Stimulated activated CD4-positive, alpha-beta T cell treated with anti-CD3 and anti-CD28 coated beads, Interleukin-15, amount 100 ng/mL, for 1 hour (primary cell): Measurements from ENCODE around the gene PLEKHA1.

ENCODE experiments used
- DNase-seq, 2 donors: peaks; one replicate each; pipeline ENCODE4 v3.0.0-alpha.2; 2020; ENCODE audit warnings: low read depth in 1 of 2, low spot score in 1 of 2

PLEKHA1 gene

DNA sequence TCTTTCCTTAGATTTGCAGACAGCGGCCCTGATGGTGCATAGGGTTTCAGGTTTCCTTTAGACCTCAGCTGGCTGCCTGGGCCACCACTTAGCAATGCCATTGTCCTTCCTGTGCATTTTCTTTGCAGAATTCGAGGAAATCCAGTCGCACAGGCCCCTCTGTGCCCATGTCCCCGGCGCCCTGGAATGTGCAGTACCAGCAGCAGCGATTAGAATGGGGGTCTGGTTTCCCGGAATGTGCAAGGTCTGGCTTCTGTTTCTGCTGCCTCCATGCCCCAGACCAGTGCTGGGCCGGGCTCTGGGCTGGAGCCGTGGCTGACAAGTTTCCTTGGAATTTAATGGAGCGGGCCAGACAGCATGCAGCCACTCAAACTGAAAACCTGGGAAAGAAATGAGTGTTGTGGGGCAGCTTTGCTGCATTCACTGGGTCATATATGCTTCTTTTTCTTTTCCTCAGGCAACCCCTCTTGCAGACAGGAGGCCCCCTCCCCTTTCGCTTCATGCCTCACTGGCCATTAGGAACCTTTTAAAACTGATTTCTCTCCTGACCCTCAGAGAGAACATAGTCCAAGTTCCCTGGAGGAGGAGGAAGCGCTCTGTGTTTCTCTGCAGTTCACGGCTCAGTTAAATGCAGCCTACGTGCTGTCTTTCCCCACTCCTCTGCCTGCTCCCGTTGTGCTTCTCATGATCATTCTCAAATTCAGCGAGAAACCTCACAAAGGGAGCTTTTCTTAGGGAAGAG lies 101.3 kb downstream of the PLEKHA1 start:
- no peak for DNase-seq

DNA sequence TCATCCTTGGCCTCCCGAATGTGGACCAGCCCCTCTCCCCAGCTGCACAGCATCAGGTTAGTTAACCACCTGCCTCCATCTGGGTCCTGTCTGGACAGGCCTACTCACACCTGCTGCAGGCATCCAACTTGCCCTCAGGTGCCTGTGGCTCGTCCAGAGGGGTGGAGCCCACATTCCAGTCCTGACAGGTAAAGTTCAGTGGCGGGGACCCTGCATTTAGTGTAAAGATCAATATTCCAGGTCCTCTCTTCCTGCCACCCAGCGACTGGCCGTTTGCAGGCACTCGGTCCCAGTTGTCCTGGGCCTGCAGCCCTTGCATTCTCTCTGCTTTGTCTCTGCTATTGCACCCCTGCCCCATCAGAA lies 101.8 kb downstream of the PLEKHA1 start:
- DNase-seq, result no peak

- DNase-seq, result no peak
Measured at GRCh38 chr10:122477436-122477835, 102.9 kb downstream of the PLEKHA1 start.

DNA sequence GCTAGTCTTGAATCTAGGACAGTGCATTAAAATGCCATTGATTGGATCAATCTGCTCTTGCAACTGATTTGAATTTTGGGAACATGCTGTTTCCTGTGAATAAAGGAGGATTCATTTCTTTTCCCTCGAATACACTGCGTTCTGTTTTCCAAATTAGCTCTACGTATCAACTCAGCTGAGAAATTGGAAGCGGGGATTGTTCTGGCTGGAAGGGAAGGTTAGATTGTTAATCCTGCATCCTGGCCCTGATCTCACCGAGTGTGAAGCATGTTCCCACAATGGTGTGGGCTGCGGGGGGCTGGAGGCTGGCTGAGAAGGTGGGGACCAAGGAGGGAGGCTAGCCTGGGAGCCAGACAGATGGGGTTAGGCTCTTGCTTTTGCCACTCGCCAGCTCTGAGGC lies 104.5 kb downstream of the PLEKHA1 start:
- DNase-seq, result no peak

DNA sequence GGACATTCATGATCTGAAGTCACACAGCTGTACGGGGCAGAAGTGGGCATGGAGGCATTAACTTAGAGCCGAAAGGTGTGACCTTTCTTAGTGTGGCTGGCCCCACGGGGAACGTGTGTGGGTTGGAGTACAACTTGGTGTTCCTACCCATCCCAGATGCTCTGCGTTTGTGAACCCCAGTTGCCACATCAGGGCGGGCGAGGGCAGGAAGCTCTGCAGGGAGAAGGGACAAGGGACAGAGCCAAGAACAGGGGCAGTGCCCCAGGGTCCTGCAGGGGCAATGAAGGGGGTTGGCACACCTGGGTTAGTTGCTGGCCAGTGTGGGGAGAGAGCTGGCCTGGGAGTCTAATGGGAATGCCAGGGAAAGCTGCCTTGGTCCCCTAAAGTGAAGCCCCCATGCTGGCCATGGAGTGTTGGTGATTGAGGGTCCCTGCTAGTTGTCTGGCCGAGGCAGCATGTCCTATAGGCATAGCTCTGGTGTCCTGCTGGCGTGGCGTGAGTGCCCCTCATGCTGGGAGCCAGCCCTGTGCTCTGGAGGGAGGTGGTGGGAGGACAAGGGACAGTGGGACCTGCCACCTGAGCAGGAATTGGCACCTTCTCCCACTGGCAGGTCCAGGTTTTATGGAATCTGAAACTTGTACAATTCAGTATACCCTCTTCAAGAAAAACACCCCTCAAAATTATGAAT lies 105.8 kb downstream of the PLEKHA1 start:
- DNase-seq, result no peak

GRCh38 chr10:122481296-122482056 lies 107.0 kb downstream of the PLEKHA1 start:
- no peak for DNase-seq
